H9 (cell line): ENCODE measurements around the gene FHIT. TPM values are rescaled to one million over a fixed set of nuclear protein-coding genes. Genes with fewer than 3 reads are reported as not detected.
A peak's percentile ranks its signal among the peaks of the same experiment; 100 is the strongest.

Experiments used
- DNase-seq: peaks from one replicate; pipeline ENCODE4 v3.0.0-alpha.2; 2017
- H2AFZ ChIP-seq: one replicate; pipeline ENCODE4 v1.6.1; 2013; ENCODE audit warnings: mild to moderate bottlenecking, low read length, control low read depth, moderate library complexity
- H2AK5ac ChIP-seq: 2 replicates; pipeline ENCODE4 v1.6.1; 2013; ENCODE audit warnings: low read length, control low read depth, mixed read lengths; ENCODE audit not compliant: insufficient read length
- H2BK120ac ChIP-seq: one replicate; pipeline ENCODE4 v1.6.1; 2013; ENCODE audit warnings: low read depth, mild to moderate bottlenecking, low read length, control low read depth, inconsistent platforms; ENCODE audit not compliant: poor library complexity, severe bottlenecking
- H2BK12ac ChIP-seq: 2 replicates; pipeline ENCODE4 v1.6.1; 2013; ENCODE audit warnings: low read length, control low read depth, mixed read lengths, low read depth; ENCODE audit not compliant: insufficient read length
- H2BK15ac ChIP-seq: 2 replicates; pipeline ENCODE4 v1.6.1; 2013; ENCODE audit warnings: low read depth, low read length, control low read depth
- H2BK20ac ChIP-seq: one replicate; pipeline ENCODE4 v1.6.1; 2013; ENCODE audit warnings: low read depth, mild to moderate bottlenecking, low read length, control low read depth, inconsistent platforms; ENCODE audit not compliant: poor library complexity, severe bottlenecking
- H2BK5ac ChIP-seq: 2 replicates; pipeline ENCODE4 v1.6.1; 2013; ENCODE audit warnings: low read length, control low read depth, mixed read lengths; ENCODE audit not compliant: insufficient read length
- H3K14ac ChIP-seq: 2 replicates; pipeline ENCODE4 v1.6.1; 2013; ENCODE audit warnings: low read length, control low read depth; ENCODE audit not compliant: insufficient read depth
- H3K18ac ChIP-seq: 2 replicates; pipeline ENCODE4 v1.6.1; 2013; ENCODE audit warnings: low read depth, mild to moderate bottlenecking, mixed read lengths, low read length, control low read depth; ENCODE audit not compliant: insufficient read length
- H3K23ac ChIP-seq: 2 replicates; pipeline ENCODE4 v1.6.1; 2013; ENCODE audit warnings: low read length, control low read depth, mixed read lengths, low read depth; ENCODE audit not compliant: insufficient read length
- H3K23me2 ChIP-seq: 2 replicates; pipeline ENCODE4 v1.6.1; 2013; ENCODE audit warnings: low read depth, mild to moderate bottlenecking, mixed read lengths, low read length, control low read depth; ENCODE audit not compliant: insufficient read length, poor library complexity, severe bottlenecking
- H3K27ac ChIP-seq: 2 replicates; pipeline ENCODE4 v1.5.1; 2013; ENCODE audit warnings: low read length, control low read depth, mixed read lengths, low read depth; ENCODE audit not compliant: insufficient read length
- H3K27me3 ChIP-seq: 2 replicates; pipeline ENCODE4 v1.6.1; 2013; ENCODE audit warnings: low read length, control low read depth, inconsistent platforms; ENCODE audit not compliant: insufficient read depth
- H3K4ac ChIP-seq: 2 replicates; pipeline ENCODE4 v1.6.1; 2013; ENCODE audit warnings: low read depth, mild to moderate bottlenecking, control low read depth, inconsistent platforms, low read length, moderate library complexity
- H3K4me1 ChIP-seq: 2 replicates; pipeline ENCODE4 v1.6.1; 2013; ENCODE audit warnings: low read length, control low read depth, inconsistent platforms; ENCODE audit not compliant: insufficient read depth
- H3K4me2 ChIP-seq: 2 replicates; pipeline ENCODE4 v1.6.1; 2013; ENCODE audit warnings: low read length, control low read depth, mixed read lengths; ENCODE audit not compliant: insufficient read length, insufficient read depth
- H3K56ac ChIP-seq: 2 replicates; pipeline ENCODE4 v1.6.1; 2013; ENCODE audit warnings: low read depth, mild to moderate bottlenecking, mixed read lengths, low read length, control low read depth; ENCODE audit not compliant: insufficient read length
- H3K79me1 ChIP-seq: 2 replicates; pipeline ENCODE4 v1.6.1; 2013; ENCODE audit warnings: low read depth, mild to moderate bottlenecking, moderate library complexity, low read length, control low read depth, inconsistent platforms; ENCODE audit not compliant: insufficient read depth, poor library complexity, severe bottlenecking
- H3K79me2 ChIP-seq: 2 replicates; pipeline ENCODE4 v1.6.1; 2013; ENCODE audit warnings: low read length, control low read depth, inconsistent platforms; ENCODE audit not compliant: insufficient read depth
- H3K9ac ChIP-seq: 2 replicates; pipeline ENCODE4 v1.6.1; 2013; ENCODE audit warnings: low read length, control low read depth, mixed read lengths; ENCODE audit not compliant: insufficient read length; ENCODE audit errors: extremely low read depth
- H3K9me3 ChIP-seq: one replicate; pipeline ENCODE4 v1.6.1; 2013; ENCODE audit warnings: low read depth, low read length, inconsistent platforms; ENCODE audit not compliant: control insufficient read depth
- H3T11ph ChIP-seq: one replicate; pipeline ENCODE4 v1.6.1; 2013; ENCODE audit warnings: mild to moderate bottlenecking, low read length, control low read depth, inconsistent platforms
- H4K20me1 ChIP-seq: one replicate; pipeline ENCODE4 v1.6.1; 2013; ENCODE audit not compliant: control insufficient read depth, insufficient read length, insufficient read depth
- H4K5ac ChIP-seq: 2 replicates; pipeline ENCODE4 v1.6.1; 2013; ENCODE audit warnings: low read depth, mild to moderate bottlenecking, mixed read lengths, low read length, control low read depth; ENCODE audit not compliant: insufficient read length
- H4K8ac ChIP-seq: replicated peaks from 2 replicates; pipeline ENCODE4 v1.6.1; 2013; ENCODE audit warnings: low read length, control low read depth, mixed read lengths, low read depth; ENCODE audit not compliant: insufficient read length
- H4K91ac ChIP-seq: 2 replicates; pipeline ENCODE4 v1.6.1; 2013; ENCODE audit warnings: low read depth, mild to moderate bottlenecking, moderate library complexity, mixed read lengths, low read length, control low read depth; ENCODE audit not compliant: insufficient read length
- H3K27ac Mint-ChIP-seq, 3 experiments: 2 replicates in 2 of 3; 3 replicates in 1 of 3; pipeline ENCODE4 v1.8.0; 2020 to 2021; ENCODE audit warnings: mixed read lengths in 3 of 3, mild to moderate bottlenecking in 1 of 3, moderate library complexity in 1 of 3
- H3K27me3 Mint-ChIP-seq: 2 replicates; pipeline ENCODE4 v1.8.0; 2021; ENCODE audit warnings: low read depth, mild to moderate bottlenecking, moderate library complexity, mixed read lengths
- H3K36me3 Mint-ChIP-seq, 3 experiments: 2 replicates in 2 of 3; 3 replicates in 1 of 3; pipeline ENCODE4 v1.8.0; 2020 to 2021; ENCODE audit warnings: low read depth in 3 of 3, mixed read lengths in 3 of 3; ENCODE audit not compliant: insufficient read depth in 1 of 3
- H3K4me1 Mint-ChIP-seq, 2 experiments: 2 replicates each; pipeline ENCODE4 v1.8.0; 2020; ENCODE audit warnings: mixed read lengths in 2 of 2
- H3K4me3 Mint-ChIP-seq, 2 experiments: 2 replicates in 1 of 2; 3 replicates in 1 of 2; pipeline ENCODE4 v1.8.0; 2020 to 2021; ENCODE audit warnings: mild to moderate bottlenecking in 2 of 2, mixed read lengths in 2 of 2, moderate library complexity in 1 of 2
- H3K9me3 Mint-ChIP-seq, 2 experiments: 2 replicates in 1 of 2; 3 replicates in 1 of 2; pipeline ENCODE4 v1.8.0; 2020; ENCODE audit warnings: mild to moderate bottlenecking in 2 of 2, mixed read lengths in 2 of 2, moderate library complexity in 1 of 2
- CTCF ChIP-seq: fragments of 200-600 bp; sonication (generic); conservative IDR thresholded peaks from 3 replicates; pipeline ENCODE4 v1.8.0; 2021; ENCODE audit warnings: antibody characterized with exemption, mild to moderate bottlenecking
- WGBS: extraction: QIAGEN DNeasy Blood & Tissue Kit; methylation state at CpG from one replicate; pipeline ENCODE4 v1.1.7; 2013; ENCODE audit warnings: missing lambda C conversion rate, low lambda C conversion rate, mixed read lengths; ENCODE audit not compliant: insufficient read length; ENCODE audit errors: extremely low coverage; 5-methylcytosine and 5-hydroxymethylcytosine counted together
- total RNA-seq: library from RNA; stranded (reverse); gene quantifications from 2 replicates; pipeline ENCODE4 v1.2.1, GENCODE V29; 2021

The FHIT gene
- total RNA-seq, 1 experiment from 2014 or later, result 3.0 TPM

DNA sequence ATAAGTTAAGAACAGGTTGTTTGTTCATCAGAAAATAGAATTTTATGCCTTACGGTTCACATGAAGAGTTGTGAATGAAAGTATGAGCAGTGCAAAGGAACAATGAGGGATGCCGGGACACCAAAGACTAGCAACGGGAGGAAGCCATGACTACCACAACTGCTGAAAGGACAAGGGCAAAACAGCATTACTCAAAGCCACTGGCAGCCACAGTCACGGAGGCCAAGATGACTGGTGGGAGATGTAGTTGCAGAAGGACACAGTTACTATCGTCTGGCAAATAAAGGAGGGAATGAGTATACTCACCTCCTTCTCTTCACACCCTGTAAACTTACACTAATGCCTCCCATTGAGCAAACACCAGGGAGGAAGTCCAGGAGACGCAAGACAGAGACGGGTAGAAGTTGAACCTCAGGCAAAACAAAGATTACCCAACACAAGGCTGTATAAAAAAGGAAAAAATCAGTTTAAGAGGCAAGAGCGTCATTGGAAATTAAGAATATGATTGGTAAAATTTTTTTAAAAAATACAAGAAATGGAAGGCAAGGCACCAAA is 675.5 kb downstream of the FHIT start:
- Histone ChIP-seq H2BK20ac (no peak overlapping the region), H3K9ac (no peak overlapping the region), H4K8ac (no peak overlapping the region), H3K18ac (peak overlapping the region; percentile 36), H3T11ph (no peak overlapping the region), H2AFZ (no peak overlapping the region), H3K4ac (no peak overlapping the region), H3K27me3 (no peaks in the 10 kb centered on the region), H3K4me1 (peaks cover 2% of the 10 kb centered on the region; the same call in 1 of the 2 replicates), H4K20me1 (no peaks in the 10 kb centered on the region), H2AK5ac (no peak overlapping the region), H2BK12ac (no peak overlapping the region), H3K14ac (no peak overlapping the region), H3K23ac (no peak overlapping the region), H4K91ac (no peak overlapping the region), H2BK15ac (no peak overlapping the region), H3K9me3 (no peaks in the 10 kb centered on the region), H2BK120ac (no peak overlapping the region), H4K5ac (no peak overlapping the region), H3K23me2 (no peaks in the 10 kb centered on the region), H3K4me2 (no peak overlapping the region), H3K79me1 (no peaks in the 10 kb centered on the region), H3K56ac (no peak overlapping the region), H3K27ac (no peak overlapping the region), H2BK5ac (no peak overlapping the region), H3K79me2 (no peaks in the 10 kb centered on the region)
- TF ChIP-seq CTCF, result no peak
- Mint-ChIP-seq H3K27ac (no peak overlapping the region), H3K9me3 (no peaks in the 10 kb centered on the region), H3K4me3 (no peak overlapping the region), H3K36me3 (no peaks in the 10 kb centered on the region), H3K4me1 (peaks cover 47 to 50% of the 10 kb centered on the region in 2 experiments), H3K27me3 (peaks cover 13% of the 10 kb centered on the region)
- WGBS, result 100% methylated on average over 1 of the region's 8 CpGs
- no peak for DNase-seq
